AG09319 (cell line): Measurements from ENCODE around the gene ZER1.
"Not testable (repeated sequence)": the region's sequence is repeated elsewhere in the genome, so short reads cannot be mapped to it uniquely, and the experiment has no call there.

Experiments used
- DNase-seq: peaks from one replicate; pipeline ENCODE4 v3.0.0-alpha.2; 2010; ENCODE audit warnings: low read depth; ENCODE audit errors: extremely low read depth
- CTCF ChIP-seq: IDR thresholded peaks from 2 replicates; pipeline ENCODE4 v1.5.1; 2011; ENCODE audit warnings: low read depth, mild to moderate bottlenecking, inconsistent platforms, low read length, moderate library complexity

ZER1 gene

GRCh38 chr9:128800061-128800460 is 28.3 kb upstream of the ZER1 start:
- TF ChIP-seq CTCF = no peak
- no peak for DNase-seq

GRCh38 chr9:128798896-128799295 is 27.2 kb upstream of the ZER1 start:
- no peak for TF ChIP-seq CTCF
- DNase-seq = no peak

DNA sequence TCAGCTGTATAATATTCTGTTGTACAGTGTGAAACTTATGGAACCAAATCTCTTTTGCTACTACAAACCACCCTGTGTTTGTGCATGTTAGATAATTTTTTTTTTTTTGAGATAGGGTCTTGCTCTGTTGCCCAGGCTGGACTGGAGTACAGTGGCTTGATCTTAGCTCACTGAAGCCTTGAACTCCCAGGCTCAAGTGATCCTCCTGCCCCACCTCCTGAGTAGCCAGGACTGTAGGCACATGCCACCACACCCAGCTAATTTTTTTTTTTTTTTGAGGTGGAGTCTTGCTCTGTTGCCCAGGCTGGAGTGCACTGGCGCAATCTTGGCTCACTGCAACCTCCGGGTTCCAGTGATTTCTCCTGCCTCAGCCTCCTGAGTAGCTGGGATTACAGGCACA is 23.2 kb upstream of the ZER1 start:
- DNase-seq = not testable (repeated sequence)

GRCh38 chr9:128792978-128793686 is 21.4 kb upstream of the ZER1 start:
- no peak for TF ChIP-seq CTCF
- no peak for DNase-seq

- no peak for TF ChIP-seq CTCF
- no peak for DNase-seq
These were observed 20.4 kb upstream of the ZER1 start for GRCh38 chr9:128792134-128792533.

- no peak for TF ChIP-seq CTCF
- DNase-seq = no peak
These were observed 18.8 kb upstream of the ZER1 start for GRCh38 chr9:128790536-128790935.

DNA sequence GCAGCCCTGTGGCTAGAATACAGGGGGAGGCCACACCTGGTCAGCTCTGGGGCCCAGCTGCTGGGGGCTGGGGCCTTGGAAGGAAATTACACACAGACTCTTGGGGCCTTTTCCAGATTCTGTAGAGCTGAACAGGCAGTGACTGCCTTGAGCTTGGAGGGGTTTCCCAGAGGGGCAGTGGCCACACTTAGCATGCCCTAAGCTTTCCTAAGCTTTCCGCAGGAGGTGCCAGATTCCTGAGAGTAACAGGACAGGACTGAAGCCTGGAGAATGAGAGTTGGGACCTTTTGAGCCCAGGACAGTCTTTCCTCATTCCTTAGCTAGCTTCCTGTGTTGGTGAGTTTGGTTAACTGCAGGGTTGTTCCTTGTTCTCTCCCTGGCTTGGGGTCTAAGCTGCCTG is 16.7 kb upstream of the ZER1 start:
- no peak for DNase-seq
- no peak for TF ChIP-seq CTCF

DNA sequence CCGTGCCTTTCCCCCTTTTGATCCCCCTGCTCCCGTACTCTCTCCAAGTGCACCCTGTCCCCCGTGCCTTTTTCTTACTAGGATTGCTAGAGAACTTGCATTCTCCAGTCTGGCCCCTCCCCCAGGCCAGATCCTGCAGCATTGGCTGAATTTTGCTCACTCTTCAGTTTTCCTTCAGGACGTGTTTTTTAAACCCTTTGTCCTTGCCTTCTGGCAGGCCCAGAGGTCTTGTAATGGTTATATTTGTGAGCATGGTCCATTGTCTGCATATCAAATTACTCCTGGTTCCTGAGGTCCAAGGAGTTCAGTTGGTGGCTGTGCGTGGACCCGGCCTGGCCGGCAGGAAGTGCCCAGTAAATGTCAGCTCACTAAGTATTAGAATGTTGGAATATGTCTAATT is 15.9 kb upstream of the ZER1 start:
- TF ChIP-seq CTCF = no peak
- no peak for DNase-seq
